Coronary artery (tissue), 2 donors: ENCODE results near the gene PDE9A.
A peak's percentile ranks its signal among the peaks of the same experiment; 100 is the strongest.

Experiments
- DNase-seq: peaks from one replicate; pipeline ENCODE4 v3.0.0-alpha.2; 2017; ENCODE audit warnings: low spot score
- H3K27ac ChIP-seq, 2 donors: fragments of 200-600 bp; sonication (generic); one replicate each; pipeline ENCODE4 v1.5.1; 2016 to 2019
- H3K4me3 ChIP-seq: fragments of 200-600 bp; sonication (generic); 2 replicates; pipeline ENCODE4 v1.5.1; 2016; ENCODE audit warnings: mild to moderate bottlenecking, moderate library complexity
- TF ChIP-seq, protein P1 (sequence below): fragments of 200-600 bp; sonication (generic); IDR thresholded peaks from one replicate; pipeline ENCODE4 v1.5.1; 2019; ENCODE audit warnings: antibody characterized with exemption

Gene PDE9A

DNA sequence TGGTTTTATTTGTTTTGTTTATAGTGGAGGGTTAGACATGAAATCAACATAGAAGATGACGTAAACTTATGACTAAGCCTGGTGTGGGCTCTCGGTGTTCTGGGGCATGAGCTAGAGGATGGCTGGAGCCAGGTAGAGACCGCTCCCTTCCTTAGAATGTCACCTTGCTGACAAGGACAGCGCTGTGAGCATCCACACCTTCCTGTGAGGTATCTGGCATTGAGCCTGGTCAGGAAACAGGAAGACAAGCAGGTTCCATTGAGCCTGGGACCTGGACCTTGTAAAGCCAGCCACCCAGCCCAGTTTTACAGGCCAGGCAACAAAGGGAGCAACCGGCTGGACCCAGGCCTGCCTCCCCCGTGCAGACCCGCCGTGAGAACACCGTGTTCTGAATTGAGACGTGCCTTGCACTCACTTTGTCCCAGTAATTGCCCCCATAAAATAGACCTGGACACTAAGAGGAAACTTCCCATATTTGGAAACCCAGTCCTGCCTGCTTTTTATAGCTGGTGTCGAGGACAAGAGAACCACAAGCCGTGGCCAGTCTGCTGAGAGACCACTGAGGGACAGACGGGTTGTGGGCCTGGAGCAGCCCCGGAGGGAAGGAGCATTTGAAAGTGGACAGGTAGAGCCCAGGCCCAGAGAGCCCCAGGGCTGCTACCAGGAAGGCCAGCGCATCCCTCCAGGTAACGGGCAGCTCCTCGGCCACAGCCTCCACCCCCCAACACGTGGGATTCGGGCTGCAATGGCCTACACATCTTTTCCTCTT lies 78.0 kb downstream of the PDE9A start:
- TF ChIP-seq, protein P1, sequence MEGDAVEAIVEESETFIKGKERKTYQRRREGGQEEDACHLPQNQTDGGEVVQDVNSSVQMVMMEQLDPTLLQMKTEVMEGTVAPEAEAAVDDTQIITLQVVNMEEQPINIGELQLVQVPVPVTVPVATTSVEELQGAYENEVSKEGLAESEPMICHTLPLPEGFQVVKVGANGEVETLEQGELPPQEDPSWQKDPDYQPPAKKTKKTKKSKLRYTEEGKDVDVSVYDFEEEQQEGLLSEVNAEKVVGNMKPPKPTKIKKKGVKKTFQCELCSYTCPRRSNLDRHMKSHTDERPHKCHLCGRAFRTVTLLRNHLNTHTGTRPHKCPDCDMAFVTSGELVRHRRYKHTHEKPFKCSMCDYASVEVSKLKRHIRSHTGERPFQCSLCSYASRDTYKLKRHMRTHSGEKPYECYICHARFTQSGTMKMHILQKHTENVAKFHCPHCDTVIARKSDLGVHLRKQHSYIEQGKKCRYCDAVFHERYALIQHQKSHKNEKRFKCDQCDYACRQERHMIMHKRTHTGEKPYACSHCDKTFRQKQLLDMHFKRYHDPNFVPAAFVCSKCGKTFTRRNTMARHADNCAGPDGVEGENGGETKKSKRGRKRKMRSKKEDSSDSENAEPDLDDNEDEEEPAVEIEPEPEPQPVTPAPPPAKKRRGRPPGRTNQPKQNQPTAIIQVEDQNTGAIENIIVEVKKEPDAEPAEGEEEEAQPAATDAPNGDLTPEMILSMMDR, result no peak
- H3K27ac ChIP-seq, result no peak overlapping the region
- no peak overlapping the region for H3K4me3 ChIP-seq
- DNase-seq, result peak; percentile 47

DNA sequence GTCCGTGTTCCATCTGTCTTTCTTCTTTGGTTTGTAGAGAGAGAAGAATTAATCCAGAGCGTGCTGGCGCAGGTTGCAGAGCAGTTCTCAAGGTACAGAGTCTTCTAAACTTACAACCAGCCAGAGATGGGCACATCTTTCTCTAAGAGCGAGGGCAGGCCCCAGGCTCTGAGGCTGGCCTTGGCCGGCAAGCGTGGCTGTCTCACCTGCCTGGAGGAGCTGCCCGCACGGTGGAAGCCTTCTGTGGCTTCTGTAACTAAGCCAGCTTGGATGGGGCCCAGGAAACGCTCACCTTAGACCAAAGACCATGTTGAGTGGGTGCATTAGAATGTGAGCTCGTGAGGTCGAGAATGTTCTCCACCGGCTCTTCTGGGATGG lies 78.6 kb downstream of the PDE9A start:
- Histone ChIP-seq H3K27ac (no peak overlapping the region), H3K4me3 (no peak overlapping the region)
- peak; percentile 31 for DNase-seq
- TF ChIP-seq, protein P1, result no peak

DNA sequence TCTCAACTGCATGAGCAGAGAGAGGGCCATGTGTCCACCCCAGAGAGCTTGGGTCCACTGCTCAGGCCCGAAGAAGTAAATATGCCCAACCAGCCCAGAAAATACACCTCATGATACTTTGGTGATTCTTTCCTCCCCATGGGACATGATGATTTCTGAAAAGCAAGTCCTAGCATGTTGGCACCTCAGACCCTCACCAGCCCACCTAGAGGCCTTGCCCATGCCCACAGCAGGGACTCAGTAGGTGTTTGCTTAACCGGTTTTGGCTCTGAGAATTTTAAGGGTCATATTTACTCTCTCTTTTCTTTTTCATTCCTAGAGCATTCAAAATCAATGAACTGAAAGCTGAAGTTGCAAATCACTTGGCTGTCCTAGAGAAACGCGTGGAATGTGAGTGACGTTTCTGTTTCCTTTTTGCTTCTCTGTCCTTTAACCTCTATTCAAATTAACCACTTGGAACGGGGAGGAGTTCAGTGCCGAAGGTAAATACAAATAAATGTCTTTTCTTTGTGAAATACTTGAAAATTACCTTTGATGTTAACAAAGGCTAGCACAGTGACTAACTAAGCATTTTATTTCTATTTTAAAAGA lies 79.7 kb downstream of the PDE9A start:
- H3K27ac ChIP-seq, result no peak overlapping the region

DNA sequence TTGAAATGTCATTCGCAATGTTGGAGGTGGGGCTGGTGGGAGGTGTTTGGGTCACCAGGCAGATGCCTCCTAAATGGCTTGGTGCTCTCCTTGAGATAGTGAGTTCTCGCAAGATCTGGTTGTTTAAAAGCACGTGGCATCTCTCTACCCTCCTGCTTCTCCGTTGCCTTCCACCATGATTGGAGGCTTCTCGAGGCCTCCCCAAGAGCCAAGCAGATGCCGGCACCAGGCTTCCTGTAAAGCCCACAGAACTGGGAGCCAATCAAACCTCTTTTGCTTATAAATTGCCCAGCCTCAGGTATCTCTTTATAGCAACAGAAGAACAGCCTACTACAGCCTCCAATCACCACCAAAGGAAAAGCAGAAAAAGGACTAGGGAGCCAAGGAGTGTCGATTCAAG lies 80.5 kb downstream of the PDE9A start:
- TF ChIP-seq, protein P1, result no peak
- H3K27ac ChIP-seq, result no peak overlapping the region
- no peak overlapping the region for H3K4me3 ChIP-seq
- peak; percentile 46 for DNase-seq

More for the DNA sequence above, 79.7 kb downstream of the PDE9A start:
- no peak for DNase-seq
- H3K4me3 ChIP-seq, result no peak overlapping the region
- TF ChIP-seq, protein P1, result no peak

DNA sequence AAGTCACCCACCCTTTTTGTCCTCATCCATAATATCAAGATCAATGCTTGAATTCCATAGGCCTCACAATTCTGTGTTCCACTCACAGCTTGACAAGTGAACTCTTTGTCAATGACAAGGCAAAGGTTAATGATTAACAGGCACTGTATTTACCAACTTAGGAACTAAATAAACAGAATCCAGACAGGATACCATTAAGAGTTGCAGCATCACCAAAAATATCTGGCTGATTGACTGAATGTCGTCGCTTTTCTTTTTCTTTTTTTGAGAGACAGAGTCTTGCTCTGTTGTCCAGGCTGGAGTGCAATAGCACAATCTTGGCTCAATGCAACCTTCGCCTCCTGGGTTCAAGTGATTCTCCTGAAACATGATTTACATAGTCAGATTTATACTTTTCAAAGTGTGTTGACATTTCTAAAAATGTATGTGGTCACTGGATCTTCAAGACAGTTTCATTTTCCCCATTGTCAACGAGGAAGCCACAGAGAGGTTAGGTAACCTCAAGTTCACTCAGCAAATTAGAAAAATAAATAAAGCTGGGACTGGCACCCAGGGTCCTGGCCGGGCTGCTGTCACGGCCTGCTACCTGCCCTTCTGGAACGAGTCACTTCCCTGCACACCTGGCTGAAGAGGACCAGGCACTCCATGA lies 81.0 kb downstream of the PDE9A start:
- TF ChIP-seq, protein P1, result no peak
- Histone ChIP-seq H3K27ac (no peak overlapping the region), H3K4me3 (no peak overlapping the region)
- no peak for DNase-seq

DNA sequence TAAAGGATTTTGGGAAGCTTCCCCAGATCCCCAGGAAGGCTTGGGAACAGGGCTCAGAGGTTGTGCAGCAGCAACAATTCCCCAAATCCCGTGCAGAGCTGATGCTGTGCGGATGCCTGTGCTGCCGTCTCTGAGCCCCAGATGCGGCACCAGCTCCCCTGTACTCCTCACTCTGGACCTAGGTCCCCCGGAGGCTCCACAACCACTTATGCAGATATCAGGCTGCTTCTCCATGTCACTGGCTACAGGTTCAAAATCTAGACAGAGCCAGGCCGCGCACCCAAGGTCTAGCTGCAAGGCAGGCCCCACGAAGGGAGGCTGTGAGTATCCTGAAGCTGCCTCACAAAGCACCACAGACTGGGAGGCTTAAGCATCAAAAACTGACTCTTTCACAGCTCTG lies 81.6 kb downstream of the PDE9A start:
- peak; percentile 66 for DNase-seq
- TF ChIP-seq, protein P1, result no peak
- H3K4me3 ChIP-seq, result no peak overlapping the region
- H3K27ac ChIP-seq, result no peak overlapping the region
